ENCODE measurements around the gene FOXN3. TPM values are rescaled to one million over a fixed set of nuclear protein-coding genes. Genes with fewer than 3 reads are reported as not detected.

FOXN3 gene
- total and polyA plus RNA-seq, 8 donors = 8.8 to 58.0 (median 31.7) TPM

GRCh38 chr14:89368490-89369477, 48.2 kb downstream of the FOXN3 start:
- DNase-seq = no peak

GRCh38 chr14:89367779-89368120, 49.3 kb downstream of the FOXN3 start:
- peak in 3 of 4 donors; percentile 20 to 39 (median 35) for ATAC-seq
- H3K27ac ChIP-seq = peak overlapping the region in 1 of 4 donors; percentile 37
- WGBS, 2 donors = 50 to 52% methylated on average over 8 of the region's 8 CpGs
- DNase-seq = no peak
- H3K9me3 ChIP-seq = no peaks in the 10 kb centered on the region
- H3K36me3 ChIP-seq = no peaks in the 10 kb centered on the region
- H3K4me1 ChIP-seq = peaks cover 31 to 36% (median 32%) of the 10 kb centered on the region in 3 donors
- H3K27me3 ChIP-seq = no peaks in the 10 kb centered on the region
- no peak overlapping the region for H3K4me3 ChIP-seq
- intact Hi-C loops (cut with DNase I) = no loop called here
- no peak for FAIRE-seq
- TF ChIP-seq CTCF (IDR thresholded peaks at IDR 0.05) = no peak

More at GRCh38 chr14:89368490-89369477, 48.2 kb downstream of the FOXN3 start:
- H3K36me3 ChIP-seq = no peaks in the 10 kb centered on the region
- TF ChIP-seq CTCF (IDR thresholded peaks at IDR 0.05) = no peak
- H3K9me3 ChIP-seq = no peaks in the 10 kb centered on the region
- 40 to 42% methylated on average over 12 of the region's 12 CpGs for WGBS, 2 donors
- intact Hi-C loops (cut with DNase I) = no loop called here
- H3K27me3 ChIP-seq = no peaks in the 10 kb centered on the region
- ATAC-seq (peak; percentile 44 to 64 (median 48)), FAIRE-seq (no peak)
- no peak overlapping the region for H3K4me3 ChIP-seq
- peaks cover 31 to 36% (median 32%) of the 10 kb centered on the region in 3 donors for H3K4me1 ChIP-seq
- H3K27ac ChIP-seq = peak overlapping the region in 2 of 4 donors; percentile 36 to 38

- H3K9me3 ChIP-seq = no peaks in the 10 kb centered on the region
- H3K27me3 ChIP-seq = no peaks in the 10 kb centered on the region
- intact Hi-C loops (cut with DNase I) = no loop called here
- WGBS, 2 donors = 27 to 29% methylated on average over 19 of the region's 19 CpGs
- FAIRE-seq (no peak), ATAC-seq (peak; percentile 26 to 58 (median 43)), DNase-seq (no peak)
- H3K4me1 ChIP-seq = peaks cover 31 to 36% (median 32%) of the 10 kb centered on the region in 3 donors
- H3K4me3 ChIP-seq = no peak overlapping the region
- H3K36me3 ChIP-seq = no peaks in the 10 kb centered on the region
- H3K27ac ChIP-seq = peak overlapping the region in 3 of 4 donors; percentile 33 to 42 (median 37)
- TF ChIP-seq CTCF (IDR thresholded peaks at IDR 0.05) = no peak
These were observed 49.9 kb downstream of the FOXN3 start for GRCh38 chr14:89366864-89367778.

- Histone ChIP-seq H3K4me1 (peaks cover 27 to 32% (median 31%) of the 10 kb centered on the region in 3 donors), H3K4me3 (no peak overlapping the region), H3K27ac (no peak overlapping the region), H3K27me3 (no peaks in the 10 kb centered on the region), H3K9me3 (no peaks in the 10 kb centered on the region), H3K36me3 (no peaks in the 10 kb centered on the region)
- peak in 1 of 6 donors; percentile 34 for DNase-seq
- WGBS, 2 donors = 71 to 75% methylated on average over 13 of the region's 13 CpGs
- intact Hi-C loops (cut with DNase I) = no loop called here
- no peak for TF ChIP-seq CTCF (IDR thresholded peaks at IDR 0.05)
- peak in 2 of 4 donors; percentile 24 to 39 for ATAC-seq
- FAIRE-seq = no peak
These were observed 51.8 kb downstream of the FOXN3 start for GRCh38 chr14:89365061-89365801.

Measured in pancreas (tissue), 10 donors.